MV-4-11 (cell line): Measurements from ENCODE around the gene ANO2.

Source experiments
- DNase-seq: peaks from one replicate; lab custom pipeline; 2025; lab: John Stamatoyannopoulos, UW

ANO2 gene

DNA sequence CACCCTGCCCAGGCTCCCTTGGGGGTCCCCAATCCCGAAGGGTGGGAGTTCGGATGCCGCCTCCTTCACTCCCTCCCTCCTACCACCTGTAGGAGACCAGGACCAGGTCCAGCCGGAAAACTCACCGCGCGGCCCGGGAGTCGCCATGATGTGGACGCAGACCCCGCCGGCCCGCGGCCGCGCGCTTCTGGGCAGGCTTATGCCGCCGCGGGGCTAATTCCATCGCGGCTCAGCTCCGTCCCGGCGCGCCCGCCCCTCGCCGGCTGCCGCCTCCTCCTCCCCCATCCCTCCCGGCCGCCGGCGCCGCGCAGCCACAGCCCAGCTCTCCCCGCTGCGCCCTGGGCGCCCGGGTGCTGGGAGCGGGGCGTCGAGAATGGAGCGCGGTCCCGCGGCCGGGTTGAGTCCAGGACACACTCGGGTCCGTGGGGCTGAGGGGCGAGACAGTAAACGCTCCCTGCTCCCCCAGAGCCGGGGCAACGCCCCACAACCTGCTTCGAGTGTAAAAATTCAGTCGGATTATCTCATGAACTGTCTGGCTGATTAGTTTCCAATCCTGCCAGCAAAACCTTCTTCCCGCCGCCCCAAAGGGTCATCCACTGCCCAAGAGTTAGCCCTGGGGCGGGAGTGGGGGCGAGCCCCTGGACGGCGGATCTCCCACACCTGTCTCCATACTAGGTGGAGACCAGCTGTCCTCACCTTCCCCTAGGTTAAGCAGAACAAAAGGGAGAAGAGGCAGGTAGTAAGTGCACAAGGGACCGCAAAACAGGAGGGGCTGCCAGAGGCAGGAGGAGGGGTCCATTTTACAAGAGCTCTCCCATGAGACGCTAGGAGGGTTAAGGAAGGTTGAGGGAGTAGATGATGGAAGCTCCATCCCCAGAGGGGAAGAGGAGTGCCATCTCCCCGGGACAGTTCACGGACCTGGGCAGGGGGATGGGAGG is at the start of gene ANO2:
Gene ANO2 (minus strand): TSS at position 189 of the 938 bp plus-strand sequence. CDS start 42 bp downstream, at position 147.
- no peak for DNase-seq

DNA sequence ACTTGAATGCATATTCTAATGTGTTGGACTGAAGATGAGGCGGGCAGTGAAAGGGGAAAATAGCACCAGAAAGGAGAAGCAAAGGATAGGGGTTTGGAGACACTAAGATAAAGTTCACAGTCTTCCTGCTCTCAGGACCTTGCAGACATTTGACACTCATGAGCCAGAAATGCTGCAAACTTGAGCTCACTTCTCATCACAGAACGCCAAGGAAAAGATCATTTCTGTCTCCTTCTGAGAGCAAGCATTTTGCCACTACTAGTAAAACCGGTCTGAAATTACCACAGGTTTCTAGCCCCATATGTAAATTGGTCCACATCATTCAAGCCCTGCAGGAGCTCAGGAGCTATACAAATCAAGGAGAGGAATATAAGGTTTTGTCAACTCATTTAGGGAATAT is 44.6 kb upstream of the ANO2 start:
- DNase-seq = no peak

DNA sequence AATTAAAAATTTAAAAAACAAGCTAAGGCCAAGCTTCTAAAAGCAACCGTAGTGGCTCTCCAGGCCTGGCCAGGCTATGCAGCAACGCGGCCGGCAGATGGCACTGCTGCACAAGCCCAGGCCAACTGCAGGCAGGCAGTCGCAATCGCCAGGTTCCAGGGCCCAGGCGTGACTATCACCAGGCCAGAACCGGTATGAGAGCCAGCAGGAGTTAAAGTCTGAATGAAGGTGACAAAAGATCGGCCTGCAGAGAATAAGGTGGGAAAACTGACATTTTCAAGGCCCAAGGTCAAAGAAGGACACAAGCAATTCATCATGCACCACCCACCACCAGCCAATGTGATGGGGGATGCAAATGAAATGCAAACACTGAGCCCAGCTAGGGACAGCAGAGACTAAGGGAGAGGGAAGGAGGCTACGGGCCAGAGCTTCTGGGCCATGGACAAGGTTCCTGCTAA is 43.6 kb upstream of the ANO2 start:
- DNase-seq = peak; percentile 42

DNA sequence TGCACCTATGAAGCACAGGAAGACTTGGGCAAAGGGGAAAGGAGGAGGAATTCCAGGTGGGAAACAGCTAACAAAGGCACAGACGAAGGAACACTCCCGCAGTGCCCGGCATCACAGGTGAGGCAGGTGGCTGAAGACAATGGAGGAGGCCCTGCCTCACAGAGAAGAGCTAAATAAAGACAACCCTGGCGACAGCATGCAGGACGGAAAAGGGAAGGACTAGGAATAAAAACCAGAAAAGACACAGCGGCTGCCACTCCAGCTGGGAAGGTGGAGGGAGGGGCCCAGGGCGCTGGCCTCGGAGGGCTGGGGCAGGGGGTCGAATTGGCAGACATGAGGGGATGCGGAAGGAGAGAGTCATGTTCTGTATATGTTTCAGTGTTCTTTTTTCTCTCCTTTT is 43.0 kb upstream of the ANO2 start:
- DNase-seq = no peak

DNA sequence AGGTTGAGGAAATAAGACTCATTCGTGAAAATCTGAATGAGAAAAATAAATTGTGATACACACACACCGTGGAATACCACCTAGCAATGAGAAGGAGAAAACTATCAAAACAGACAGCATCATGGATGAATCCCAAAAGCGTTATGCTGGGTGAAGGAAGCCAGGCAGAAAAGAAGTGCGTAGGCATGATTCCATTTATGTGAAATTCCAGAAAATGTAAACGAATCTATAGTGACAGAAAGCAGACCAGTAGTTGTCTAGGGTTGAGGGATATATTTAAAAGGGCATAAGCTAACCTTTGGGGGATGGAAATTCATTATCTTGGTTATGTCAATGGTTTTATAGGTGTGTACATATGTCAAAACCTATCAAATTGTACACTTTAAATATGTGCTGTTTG is 42.5 kb upstream of the ANO2 start:
- no peak for DNase-seq

DNA sequence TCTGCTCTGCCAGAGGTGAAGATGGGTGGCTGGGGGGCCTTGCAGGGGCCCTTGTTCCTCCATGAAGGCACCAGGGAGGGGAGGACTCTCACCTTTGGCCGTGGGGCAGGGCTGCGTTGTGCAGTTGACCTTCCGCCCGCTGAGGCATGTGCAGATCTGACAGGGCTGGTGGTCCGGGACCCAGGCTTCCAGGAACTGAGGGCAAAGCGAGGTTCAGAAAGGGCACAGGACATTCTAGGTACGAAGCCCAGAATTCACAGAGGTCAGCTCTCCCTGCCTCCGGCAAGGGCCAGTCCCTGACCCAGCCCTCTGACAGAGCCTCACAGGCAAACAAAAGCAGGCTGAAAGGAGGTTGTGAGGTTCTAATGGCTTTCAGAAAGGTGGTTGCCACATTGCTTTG is 40.4 kb upstream of the ANO2 start:
- no peak for DNase-seq

DNA sequence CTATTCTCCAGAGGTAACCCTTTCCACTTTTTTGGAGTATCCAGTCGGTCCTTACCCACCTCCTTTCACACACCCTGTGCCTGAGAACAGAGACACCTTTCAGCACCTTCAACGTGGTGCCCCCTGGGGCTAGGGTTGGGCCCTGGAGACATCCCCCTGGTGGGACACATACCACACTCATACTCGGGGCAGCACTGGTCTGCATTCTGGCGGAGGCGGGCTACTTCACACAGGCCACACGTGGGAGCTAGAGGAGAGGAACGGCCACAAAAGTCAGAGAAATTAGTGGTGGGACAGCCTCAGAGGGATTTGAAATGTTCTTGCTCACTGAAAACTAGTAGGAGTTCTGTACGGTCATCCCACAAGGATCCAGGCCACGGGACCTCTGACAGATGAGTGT is 39.8 kb upstream of the ANO2 start:
- DNase-seq = no peak

DNA sequence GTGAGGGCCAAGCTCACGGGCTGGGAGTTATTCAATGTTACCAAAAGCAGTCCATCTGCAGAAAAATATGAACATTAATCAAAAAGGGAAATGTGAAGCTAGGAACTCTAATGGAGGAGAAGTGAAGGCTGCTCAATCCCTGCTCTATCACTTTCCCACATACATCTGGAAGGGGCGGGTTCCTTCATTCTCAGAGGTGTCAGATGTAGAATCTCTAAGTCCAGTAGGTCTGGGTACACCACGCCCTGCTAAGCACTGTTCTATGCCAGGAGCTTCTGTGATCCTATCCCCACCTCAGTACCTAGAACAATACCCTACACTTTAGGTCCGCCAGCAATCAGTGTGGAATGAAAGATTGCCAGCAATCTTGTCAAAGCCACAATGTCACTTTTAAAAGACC is 37.0 kb upstream of the ANO2 start:
- DNase-seq = no peak

DNA sequence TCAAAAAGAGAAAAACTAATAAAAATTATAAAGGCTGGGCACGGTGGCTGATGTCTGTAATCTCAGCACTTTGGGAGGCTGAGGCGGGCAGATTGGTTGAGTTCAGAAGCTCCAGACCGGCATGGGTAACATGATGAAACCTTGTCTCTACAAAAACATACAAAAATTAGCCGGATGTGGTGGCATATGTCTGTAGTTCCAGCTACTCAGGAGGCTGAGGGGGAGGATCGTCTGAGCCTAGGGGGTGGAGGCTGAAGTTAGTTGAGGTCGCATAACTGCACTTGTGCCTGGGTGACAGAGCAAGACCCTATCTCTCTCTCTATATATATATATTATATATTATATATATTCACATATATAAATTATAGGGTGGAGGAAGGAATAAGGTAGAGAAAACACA is 32.5 kb upstream of the ANO2 start:
- no peak for DNase-seq

DNA sequence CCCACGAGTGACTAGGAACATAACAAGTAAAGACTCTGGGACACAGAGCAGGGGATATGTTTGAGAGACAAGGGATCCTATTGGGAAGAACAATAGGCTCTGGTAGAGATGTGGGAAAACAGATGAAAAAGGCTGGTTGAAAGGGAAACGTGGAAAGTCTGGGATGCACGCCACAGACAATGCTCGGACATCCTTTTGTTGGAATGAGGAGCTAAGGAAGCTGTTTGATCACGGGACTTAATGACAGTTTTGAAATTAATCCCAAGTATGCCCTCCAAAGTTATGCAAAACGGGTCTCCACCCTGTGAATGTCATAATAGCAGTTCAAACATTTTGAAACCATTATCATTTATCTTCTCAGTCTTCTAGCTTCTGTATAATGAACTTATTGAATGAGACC is 31.7 kb upstream of the ANO2 start:
- no peak for DNase-seq

DNA sequence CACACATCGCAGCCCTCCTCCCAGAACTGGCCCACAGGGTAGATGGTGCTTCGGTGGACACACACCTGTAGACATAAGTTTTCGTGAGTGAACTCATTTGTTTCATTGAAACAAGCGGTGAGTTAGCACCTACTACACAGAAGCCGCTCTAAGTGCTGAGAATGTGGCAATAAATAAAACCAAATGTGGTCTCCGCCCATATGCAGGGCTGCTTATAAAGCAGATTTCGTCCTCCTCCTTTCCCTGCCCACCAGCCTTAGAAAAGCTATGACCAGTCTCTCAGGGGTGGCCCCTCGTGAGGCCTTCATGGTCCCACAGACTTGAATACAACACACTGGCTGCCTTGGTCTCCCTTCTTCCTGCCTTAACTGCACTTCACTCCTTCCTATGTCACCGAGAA is 31.1 kb upstream of the ANO2 start:
- DNase-seq = no peak

DNA sequence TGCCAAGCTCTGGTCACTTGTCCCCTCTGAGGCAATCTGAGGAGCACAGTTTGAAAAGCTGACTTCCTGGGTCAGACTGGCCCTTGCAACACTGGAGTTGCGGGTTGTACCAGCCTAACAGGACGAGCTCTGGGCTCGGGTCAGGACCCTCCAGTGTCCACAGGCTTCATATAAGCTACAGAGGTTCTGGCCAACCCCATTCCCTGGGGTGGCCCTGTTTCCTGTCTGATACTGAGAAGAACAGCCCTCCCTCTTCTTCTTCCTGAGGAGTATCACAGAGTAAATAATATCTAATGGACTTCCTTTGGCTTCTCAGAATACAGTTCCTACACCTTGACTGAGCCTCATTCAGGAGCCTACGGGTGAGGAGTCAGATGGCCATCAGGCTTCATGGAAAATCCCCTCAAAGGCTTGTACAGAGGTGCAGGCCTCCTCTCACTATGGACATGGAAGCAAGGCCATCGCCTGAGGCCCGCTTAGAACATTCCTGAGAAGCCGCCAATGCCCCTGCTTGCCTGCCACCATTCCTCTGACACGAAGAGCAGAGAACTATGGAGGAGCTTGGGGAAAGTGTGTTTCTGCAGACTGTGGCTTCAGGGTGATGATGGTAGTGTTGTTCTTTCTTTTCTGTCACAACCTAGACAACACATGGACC is 28.5 kb upstream of the ANO2 start:
- no peak for DNase-seq

DNA sequence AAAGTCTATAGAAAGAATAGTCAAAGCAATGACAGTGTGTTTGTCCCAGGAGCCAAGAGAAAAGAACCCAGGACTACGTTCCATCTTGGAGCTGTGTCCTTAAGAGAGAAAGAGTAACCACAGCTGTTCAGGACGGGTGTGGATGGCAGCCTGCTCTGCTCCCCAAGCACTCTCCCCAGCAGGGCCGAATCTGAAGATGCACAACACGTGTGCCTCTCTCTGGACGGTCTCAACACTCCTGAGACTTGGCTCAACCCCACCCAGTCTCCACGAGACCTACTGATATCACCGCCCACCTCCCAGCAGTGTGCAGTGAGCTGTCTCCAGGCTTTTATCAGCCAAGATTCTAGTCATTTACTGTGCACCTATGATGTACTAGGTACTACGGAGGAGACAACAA is 27.3 kb upstream of the ANO2 start:
- DNase-seq = no peak

DNA sequence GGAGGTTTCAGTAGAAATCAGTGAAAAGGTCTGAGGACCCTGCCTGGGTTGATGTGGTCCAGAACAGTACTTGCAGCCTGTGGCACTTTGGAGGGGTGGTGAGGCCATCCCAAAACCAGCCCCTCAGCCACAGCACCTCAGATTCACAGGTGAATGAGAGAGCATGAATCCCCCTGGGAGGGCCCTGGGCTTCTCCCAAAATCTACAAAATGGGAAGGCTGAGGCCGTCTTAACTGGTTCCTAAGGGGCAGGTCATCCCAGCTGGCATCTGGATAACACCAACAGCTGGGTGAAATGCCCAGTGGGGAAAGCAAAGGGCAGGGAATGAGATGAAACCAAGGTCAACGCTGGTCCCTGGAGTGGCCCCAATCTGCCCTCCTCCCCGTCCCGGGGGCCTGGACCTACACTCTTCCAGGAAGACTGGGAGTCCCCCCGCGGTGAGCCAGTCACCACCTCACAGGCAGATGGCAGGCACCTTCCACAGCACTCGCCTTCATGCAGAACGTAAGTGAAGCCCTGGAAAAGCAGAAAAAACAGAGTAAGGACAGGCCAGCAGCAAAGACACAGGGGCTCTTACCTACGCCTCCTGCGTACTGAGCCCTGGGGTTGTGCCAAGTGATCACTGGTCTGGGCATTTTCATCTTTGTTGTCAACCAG is 26.3 kb upstream of the ANO2 start:
- DNase-seq = no peak

DNA sequence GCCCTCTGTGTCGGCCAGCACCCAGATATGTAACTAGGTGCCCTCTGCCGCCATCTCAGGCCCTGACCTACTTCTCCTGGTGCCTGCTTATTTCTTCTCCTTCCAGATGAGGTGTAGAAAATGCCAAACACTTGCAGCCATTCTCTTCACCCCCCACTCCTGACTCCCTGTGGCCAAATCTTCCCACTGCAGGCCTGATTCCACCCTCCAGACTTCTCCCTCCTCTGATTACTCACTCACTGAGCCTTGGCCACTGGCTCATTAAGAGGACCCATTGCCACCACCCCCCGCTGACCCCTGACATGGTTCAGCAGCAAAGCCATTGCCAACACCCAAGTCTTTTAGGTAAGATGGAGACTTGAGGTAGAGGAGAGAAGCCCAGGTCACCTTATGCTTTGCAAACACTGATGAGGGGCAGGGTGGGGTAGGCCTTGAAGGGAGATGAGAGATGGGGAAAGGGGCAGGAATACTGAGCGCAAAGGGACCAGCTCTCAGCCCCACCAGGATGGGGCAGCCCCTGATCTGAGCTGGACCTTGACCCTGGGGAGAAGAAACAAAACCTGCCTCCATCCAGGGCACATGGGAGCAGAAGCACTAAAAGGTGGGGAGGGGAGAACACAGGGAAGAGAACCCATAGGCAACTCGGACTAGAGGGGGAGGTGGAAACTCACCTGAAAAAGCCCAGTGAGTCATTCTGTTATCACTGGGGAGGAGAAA is 25.1 kb upstream of the ANO2 start:
- DNase-seq = no peak

DNA sequence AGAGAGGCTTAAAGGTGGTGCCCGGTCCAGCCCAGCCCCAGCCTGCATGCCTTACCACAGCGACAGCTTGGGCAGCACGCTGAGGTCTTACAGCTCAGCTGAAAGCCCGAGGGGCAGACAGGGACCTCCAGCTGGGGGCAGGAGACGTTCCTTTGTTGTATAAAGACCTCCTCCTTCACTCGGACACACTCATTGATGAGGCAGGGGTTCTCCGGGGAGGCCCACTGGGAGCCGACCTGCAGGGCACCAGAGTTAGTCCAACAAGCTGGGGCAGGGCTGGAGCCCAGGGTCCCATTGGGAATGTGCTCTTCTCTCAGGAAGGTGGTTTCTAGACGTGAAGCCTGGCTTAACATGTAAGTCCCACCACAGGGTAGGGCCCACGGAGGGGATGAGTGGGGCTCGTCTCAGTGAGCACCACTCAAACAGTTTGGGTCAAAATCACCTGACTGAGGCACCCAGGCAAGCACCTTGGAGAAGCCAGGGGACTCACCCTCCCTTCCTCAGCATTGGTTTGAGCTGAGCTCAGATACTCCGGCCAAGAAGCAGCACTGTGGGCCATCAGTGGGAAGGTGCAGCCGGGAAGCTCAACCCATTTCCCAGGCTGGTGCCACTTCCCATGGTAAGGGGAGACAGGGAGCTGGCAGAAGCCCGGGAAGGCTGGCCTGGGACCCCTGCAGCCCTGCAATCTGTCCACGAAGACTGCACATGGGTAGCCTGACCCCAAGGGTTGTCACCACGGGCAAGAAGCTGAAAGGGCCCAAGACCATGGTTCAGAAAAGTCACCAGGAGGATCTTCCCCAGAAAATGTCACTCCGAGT is 24.3 kb upstream of the ANO2 start:
- no peak for DNase-seq

DNA sequence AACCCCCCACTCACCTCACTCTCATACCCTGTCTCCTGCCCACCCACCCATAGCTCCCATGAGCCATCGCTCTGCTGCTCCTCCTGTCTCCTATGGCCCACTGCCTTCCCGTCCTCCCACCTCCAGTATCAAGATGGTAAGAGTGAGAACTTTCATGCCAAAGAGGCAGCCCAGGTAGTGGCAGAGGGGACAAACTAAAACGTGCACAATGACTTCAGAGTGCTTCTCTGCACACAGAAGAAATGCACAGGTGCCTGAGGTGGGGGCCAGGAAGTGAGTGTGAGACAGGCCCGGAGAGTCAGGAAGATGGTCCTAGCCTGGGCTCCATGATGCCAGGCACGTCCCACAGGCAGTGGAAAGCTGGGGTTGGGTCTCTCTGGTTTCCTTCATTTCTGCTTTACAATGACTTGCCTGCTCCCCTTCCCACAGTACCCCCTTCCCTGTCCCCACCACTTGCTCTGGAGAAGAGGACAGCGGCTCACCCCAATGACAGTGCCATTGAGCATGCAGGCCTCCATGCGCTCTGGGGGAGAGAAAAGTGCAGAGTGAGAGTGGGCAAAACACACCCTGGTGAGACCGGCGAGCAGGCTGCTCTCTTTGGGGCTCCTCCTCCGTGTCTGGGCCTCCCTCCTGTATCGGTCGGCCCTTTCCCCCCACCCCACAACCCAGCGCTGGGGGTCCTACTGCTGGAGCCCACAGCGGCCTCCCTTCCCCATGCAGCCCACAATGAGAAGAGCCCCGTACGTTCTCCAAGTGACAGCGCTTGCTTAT is 22.8 kb upstream of the ANO2 start:
- no peak for DNase-seq

DNA sequence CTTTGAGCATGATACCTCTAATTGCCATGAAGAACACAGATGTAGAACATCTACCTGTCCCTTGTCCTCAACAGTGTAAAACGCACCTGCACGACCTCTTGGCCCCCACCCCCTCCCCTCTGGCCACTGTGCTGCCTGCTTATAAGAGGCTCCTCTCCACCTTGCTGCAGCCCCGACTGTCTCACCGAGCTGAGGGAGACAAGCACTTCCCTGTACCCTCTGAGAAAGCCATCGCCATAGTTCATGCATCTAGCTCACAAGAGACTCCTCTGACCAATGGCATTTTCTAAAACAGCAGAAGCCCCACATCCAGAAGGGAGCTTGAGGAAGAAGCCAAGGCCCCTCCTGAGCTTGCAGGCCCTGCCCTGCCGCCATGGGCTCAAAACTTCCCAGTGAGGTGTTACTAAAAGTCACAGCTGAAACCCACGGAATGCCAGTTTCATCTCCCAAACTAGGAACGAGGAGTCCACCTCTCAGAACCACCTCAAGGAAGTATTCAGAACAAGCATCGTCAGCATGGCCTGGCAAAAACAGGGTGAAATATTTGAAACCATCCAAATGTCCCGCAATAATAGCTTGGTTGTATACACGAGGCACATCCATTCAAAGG is 21.5 kb upstream of the ANO2 start:
- DNase-seq = no peak

DNA sequence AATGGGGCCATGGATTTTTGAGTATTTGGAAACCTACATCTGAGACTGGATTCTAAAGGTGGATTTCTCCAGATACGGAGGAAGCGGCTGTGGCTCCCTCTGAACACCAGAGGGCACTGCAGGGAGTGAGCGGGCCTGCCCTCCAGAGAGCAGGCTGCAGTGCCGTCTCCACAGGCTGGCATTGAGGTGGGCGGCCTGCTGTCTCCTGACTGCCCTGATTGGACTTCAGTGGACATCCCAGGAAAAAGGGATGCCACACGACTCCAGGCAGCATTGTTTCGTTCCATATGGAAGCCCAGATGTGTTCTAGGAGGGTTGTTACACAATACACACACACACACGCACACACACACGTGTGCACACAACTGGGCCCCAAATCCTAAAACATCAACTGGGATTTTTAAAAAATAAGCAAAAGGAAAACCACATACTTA is 20.9 kb upstream of the ANO2 start:
- peak; percentile 30 for DNase-seq
